OCI-M2 (cell line): ENCODE measurements around the gene BCO1.
"Not testable (repeated sequence)": the region's sequence is repeated elsewhere in the genome, so short reads cannot be mapped to it uniquely, and the experiment has no call there.

ENCODE experiments used
- DNase-seq: peaks from one replicate; lab custom pipeline; 2025; ENCODE audit not compliant: unreplicated experiment; lab: John Stamatoyannopoulos, UW

Gene BCO1, protein sequence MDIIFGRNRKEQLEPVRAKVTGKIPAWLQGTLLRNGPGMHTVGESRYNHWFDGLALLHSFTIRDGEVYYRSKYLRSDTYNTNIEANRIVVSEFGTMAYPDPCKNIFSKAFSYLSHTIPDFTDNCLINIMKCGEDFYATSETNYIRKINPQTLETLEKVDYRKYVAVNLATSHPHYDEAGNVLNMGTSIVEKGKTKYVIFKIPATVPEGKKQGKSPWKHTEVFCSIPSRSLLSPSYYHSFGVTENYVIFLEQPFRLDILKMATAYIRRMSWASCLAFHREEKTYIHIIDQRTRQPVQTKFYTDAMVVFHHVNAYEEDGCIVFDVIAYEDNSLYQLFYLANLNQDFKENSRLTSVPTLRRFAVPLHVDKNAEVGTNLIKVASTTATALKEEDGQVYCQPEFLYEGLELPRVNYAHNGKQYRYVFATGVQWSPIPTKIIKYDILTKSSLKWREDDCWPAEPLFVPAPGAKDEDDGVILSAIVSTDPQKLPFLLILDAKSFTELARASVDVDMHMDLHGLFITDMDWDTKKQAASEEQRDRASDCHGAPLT

DNA sequence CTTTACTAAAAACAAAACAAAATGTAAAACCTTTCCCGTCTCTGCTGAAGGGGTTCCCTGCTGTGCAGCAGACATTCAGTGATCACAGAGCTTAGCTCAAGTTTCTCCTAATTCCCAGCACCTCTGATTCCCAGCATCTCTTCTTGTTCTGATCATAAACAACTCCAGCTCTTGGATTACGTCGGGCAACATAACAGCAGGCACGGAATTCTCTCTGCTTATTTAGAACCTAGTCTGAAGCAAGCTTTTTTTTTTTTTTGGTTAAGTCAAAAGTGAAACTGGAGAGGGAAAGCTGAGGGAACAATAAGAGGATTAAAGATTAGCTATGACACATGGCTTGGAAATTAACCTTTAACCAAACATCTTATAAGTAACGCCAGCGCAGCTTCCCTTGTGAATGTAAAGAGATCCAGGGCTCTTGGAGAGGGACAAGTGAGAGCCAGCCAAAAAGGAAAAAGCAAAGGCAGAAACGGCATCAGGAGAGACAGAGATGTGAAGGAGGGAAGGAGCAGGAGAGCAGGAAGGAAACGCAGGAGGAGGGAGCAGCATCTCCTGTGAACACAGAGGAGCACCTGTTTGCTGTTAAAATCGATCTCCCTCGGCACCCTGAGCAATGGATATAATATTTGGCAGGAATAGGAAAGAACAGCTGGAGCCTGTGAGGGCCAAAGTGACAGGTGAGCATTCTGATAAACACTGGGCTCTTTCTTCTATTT is at the start of gene BCO1:
Gene BCO1, plus strand, starts transcription at position 394 of the 716 bp plus-strand sequence. Its CDS starts 220 bp downstream, at position 614.
- no peak for DNase-seq

DNA sequence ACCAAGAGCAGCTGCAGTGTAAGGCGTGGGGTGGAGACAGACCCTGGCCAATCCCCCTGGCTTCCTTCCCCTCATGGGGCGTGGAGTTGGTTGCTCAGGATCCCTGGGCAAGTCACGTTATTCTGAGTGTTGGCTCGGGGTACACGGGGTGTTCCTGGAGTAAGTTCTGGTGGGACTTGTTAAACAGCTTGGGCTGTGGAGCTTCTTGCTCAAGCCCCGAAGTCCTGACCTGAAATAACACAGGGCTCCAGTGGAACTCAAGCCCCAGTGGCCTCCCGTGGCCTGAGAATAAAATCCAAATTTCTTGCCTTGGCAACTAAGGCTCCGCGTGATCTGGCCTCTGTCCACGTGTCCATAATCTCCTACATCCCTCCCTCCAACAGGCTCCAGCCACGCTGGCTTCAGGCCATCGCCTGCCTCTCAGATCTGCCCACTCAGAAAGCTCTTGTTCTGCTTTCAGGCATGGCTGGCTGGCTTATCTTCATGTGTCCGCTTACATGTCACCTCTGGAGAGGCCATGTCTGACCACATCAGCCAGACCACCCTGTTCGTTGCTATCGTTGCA is 49.3 kb upstream of the BCO1 start:
- no peak for DNase-seq

DNA sequence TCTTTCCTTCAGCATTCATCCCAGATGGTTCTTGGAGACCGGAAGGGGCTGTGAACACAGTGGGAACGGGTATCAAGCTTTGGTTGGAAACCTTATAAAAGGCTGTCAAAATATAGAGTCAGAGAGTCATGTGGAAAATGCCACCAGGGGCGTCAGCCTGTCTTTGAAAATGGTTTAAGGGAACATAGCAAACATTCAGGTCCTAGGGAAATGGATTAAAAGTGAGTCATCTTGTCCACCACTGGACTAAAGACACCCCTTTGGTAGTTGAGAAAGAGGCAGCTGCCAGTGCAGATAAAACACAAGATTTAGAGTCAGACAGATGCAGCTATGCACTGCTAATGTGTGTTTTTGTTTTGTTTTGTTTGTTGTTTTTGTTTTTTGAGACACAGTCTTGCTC is 47.8 kb upstream of the BCO1 start:
- no peak for DNase-seq

DNA sequence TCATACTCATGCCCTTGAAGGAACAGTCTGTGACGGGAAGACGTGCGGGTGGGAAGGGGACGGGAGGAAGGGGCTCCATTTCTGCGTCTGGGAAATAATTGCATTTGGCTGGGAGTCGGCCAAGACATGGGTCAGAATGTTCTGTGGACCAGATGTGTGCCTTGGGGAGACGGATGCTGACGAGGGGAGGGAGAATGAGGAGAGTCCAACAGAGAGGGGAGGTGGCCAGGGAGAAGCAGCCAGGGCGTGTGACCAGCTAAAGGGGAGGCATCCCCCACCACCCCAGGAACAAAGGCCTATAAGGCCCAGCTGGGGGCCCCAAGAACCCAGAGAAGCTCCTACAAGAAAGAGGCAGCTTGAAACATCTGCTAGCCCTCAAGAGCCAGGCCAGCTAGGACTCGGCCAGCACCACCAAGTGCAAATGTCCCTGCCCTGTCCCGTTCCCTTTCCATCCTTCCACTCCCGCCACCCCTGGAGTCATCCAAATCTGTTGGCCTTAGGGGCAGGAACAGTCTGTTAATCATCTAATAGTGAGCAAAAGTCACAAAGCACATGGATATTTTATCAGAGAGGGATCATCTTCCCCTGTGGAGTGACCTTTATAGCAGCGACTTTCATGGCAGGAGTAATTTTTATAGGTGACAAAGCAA is 42.5 kb upstream of the BCO1 start:
- no peak for DNase-seq

DNA sequence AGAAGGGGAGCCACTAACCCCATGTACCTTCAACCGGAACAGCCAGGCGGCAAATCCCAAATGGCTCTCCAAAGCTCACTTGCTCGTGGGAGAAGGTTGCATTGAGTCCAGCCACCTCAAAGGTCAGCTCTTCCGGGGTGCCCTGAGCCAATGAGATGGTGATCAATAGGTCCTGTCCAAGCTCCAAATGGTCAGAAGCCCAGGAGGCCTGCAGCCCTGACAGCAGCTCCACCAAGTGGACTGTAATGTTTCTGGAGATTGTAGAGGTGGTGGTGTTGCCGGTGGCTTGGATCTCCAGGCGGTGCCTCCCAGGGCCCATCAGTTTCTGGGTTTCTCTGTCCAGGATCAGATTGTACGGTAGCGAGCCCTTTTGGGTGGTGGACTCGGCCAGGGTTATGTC is 39.9 kb upstream of the BCO1 start:
- no peak for DNase-seq

DNA sequence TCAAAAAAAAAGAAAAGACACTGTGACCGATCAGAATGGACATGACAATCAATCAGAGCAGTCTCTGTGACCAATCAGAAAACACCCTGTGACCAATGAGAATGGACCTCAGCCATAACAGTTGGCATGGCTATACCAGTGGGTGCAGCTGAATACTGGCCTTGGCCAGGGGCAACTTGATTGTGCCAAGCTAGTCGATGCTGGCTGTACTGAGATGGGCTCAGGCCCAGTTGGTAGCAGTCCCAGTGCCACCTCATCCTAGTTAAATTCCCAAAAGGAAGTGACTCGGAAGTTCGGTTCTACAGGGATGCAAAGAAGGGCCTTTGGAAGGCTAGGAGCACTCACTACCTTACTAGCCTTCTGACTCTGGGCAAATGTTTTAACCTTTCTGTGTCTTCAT is 37.2 kb upstream of the BCO1 start:
- DNase-seq = no peak

DNA sequence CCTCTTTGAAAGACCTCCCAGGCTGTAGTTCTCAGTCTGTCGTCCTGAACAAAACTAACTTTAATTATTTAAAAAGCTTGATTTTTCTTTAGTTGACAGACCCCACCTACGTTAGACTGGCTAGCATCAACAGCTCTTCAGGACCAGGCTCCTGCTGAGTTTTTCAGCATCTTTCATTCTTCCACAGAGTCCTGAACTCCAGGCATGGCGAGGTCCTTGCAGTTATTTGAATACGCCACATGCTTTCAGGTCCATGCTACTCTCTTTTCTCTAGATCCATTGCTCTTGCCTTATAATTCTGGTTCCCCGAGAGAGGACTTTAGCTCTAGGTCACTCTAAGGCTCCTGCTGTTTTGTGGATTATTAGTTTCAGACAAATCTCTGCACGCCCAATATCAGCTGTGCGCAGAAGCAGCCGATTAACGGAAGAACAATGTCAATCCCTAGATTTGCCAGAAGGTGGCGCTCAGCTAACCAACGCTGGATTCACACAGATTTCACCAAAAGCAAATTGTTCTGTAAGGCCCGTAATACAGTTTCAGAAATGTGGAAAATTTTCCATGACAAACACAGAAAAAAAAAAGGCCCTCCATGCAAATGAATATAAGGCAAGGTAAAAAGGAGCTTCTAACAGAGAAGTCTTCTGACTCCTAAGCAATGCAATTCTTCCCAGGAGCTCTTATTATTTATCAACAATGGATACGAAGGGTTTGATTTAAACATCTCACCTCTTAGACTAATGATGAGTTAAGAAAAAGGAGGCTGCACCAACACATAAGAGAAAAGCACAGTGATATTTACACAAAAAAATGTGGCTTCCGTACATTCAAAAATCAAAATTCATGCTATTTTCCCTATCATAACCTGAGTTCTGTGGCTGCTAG is 33.5 kb upstream of the BCO1 start:
- DNase-seq = no peak

DNA sequence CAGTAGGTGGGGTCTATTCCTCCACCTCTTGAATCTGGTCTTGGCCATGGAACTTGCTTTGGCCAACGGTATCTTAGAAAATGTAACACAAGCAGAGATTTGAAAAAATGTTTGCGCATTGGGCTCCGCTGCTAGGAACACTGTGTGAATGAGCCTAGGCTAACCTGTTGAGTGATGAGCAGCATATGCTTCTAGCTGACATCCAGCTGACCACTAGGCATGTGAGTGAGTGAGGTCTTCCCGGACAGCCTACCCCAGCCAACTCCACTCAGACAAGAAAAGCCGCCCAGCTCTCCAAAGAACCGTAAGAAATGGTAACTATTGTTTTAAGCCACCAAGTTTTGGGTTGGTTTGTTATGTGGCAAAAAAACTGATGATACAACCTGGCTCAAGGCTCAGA is 31.4 kb upstream of the BCO1 start:
- DNase-seq = no peak

DNA sequence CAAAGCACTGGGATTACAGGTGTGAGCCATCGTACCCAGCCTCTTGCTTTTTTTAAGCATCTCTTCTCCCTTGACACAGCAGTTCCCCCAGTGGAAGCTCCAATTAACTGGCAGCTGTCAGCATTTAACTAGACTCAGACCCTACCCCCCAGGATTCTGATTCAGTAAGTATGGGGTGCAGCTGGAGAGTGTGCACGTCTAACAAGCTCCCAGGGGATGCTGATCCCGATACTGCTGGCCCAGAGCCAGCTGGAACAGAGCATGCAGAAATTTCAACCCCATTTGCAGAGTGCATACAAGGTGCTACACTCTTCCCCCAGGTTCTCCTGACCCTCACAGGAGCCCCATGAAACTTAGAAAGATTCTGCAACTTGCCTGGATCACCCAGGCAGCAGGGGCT is 27.7 kb upstream of the BCO1 start:
- DNase-seq = no peak

DNA sequence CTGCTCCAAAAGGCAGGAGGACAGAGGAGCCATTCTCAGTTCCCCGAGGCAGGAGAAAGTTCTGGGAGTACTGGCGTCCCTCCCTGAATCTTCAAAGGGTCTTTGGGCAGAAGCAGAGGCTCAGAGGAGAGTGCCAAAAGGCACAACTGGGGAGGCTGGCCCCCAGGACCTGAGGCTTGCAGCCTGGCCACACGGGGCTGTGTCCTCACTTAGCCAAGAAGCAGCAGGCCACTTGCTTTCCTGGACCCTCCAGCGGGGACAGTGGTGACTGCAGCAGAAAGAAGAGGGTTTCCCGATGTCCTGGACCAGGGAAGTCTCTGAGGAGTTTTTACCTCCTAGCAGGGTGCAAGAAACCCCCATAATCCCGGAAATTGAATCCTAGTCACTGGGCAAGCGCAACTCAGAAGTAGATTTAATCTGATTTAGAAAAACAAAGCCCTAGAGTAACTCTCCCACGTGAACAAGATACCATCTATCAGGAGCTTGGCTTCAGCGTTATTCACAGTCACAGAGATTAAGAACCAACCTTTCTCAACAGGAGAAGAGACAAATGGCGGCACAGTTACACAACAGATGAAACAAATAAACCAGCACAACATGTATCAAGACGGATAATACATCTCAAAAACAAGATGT is 25.5 kb upstream of the BCO1 start:
- DNase-seq = no peak

DNA sequence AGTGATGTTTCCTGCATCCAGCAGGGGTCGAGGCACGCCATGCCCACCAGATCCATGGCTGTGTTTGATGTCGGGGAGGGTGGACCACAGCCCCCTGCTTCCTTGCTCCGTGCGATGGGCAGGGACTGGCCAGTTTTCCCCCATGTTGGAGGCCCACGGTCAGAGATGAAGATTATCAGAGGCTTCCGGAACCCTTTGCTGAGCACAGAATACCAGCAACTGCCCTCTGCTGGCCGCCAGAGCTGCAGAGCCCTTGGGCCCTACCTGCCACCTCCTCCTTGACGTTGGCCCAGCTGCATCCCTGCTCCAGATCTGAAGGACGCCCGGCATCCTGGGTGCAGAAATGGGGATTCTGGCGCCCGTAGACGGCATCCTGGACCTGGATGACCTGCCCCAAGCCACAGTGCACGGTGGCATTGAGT is 23.7 kb upstream of the BCO1 start:
- DNase-seq = no peak

DNA sequence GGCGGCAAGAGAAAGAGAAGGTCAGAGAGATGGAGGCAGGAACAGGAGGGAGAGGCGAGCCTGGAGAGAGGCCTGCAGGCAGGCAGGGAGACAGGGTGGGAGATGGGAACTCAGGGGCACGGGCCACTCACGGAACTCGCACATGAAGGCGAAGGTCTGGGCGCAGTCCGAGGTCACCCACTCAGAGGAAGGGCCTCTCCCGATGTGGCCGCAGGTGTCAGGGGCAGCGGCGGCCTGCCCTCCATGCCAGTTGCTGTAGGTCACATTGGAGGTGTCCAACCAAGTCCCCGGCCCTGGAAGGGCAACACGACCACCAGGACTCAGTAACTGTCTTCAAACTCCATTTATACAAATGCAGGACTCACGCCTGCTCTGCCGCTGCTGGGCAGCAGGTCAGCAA is 22.4 kb upstream of the BCO1 start:
- DNase-seq = no peak

DNA sequence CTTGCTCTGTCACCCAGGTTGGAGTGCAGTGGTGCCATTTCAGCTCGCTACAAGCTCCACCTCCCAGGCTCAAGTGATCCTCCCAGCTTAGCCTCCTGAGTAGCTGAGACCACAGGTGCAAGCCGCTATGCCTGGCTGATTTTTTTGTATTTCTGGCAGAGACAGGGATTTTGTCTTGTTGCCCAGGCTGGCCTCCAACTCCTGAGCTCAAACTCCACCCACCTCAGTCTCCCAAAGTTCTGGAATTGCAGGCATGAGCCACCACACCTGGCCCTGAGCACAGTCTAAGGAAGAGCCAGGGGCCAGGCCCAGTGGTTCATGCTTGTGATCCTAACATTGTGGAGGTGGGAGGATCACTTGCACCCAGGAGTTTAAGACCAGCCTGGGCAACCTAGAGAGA is 21.8 kb upstream of the BCO1 start:
- no peak for DNase-seq

DNA sequence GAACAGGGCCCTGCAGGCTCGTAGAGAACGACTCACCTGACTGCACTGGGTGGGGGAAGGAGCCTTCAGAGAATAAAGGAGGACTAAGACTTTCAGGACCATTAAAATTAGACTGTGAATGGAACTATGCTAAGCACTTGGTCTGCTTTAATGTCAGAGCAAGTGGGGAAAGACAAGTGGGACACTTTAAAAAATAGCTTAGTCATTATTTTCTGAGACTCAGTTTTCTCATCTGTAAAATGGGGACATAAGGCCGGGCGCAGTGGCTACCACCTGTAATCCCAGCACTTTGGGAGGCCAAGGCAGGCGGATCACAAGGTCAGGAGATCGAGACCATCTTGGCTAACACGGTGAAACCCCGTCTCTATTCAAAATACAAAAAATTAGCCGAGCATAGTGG is 19.3 kb upstream of the BCO1 start:
- DNase-seq = no peak

DNA sequence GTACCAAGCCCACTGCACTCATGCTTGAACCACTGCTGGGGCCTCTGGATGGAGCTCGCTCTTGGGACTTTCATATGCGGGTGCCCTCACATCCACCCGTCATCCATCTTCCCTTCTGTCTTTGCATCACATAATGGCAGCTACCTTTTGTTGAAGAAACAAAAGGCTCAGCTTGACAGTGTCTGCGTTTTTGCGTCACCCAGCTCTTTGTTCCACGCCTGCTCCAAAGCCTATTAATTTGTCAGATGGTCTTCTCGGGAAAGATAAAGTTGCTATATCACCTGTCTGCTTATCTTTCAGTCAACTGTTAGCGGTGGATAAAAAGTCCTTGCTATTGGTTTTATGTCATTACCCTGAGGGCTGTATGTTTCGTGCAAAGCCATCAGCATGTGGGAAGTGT is 18.1 kb upstream of the BCO1 start:
- no peak for DNase-seq

DNA sequence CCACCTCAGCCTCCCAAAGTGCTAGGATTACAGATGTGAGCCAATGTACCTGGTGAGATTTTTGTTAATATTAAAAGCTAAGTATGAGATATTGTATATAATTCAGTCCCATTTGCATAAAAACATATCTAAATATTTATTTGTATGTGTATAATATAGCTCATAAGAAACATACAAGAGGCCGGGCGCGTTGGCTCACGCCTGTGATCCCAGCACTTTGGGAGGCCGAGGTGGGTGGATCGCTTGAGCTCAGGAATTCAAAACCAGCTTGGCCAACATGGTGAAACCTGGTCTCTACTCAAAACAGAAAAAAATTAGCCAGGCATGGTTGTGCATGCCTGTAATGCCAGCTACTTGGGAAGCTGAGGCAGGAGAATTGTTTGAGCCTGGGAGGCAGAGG is 16.8 kb upstream of the BCO1 start:
- DNase-seq = no peak

DNA sequence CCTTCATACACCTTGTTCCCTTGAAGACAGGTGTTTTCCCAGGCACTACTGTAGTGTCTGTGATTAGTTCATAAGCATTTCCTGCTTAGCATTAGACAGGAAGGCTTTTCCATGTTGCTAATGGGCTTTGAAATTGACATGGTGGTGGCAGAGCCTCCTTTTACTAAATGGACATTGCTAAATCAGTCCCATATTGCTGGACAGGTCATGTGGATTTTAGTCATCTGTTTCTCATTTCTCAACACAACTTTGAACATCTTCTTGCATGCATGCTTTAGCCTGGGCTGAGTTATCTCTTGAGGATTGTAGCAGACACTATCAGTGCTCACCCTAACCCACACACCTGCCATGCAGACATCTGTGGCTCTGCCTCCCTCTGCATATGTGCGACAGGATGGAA is 13.7 kb upstream of the BCO1 start:
- no peak for DNase-seq

DNA sequence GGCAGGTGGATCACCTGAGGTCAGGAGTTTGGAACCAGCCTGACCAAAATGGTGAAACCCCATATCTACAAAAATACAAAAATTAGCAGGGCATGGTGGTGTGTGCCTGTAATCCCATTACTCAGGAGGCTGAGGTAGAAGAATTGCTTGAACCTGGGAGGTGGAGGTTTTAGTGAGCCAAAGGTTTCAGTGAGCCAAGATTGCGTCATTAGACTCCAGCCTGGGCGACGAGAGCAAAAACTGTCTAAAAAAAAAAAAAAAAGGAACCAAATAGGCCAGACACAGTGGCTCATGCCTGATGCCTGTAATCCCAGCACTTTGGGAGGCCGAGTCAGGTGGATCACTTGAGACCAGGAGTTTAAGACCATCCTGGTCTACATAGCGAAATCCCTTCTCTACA is 12.8 kb upstream of the BCO1 start:
- DNase-seq = not testable (repeated sequence)

DNA sequence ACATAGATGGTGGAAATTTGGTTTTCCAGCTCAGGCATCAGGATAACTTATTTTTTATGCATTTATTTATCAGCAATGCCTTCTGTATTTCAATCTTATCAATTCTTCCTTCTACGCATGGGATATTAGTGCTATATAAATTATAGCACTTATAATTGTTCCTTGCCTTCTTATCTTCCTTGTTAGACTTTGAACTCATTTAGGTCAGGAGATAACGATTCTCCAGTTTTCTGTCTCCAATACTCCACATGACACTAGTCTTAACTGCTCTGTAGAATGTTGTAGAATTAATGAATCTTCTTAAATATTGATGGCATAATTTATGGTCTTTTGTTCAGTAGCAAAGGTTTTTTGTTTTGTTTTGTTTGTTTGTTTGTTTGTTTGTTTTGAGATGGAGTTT is 10.7 kb upstream of the BCO1 start:
- no peak for DNase-seq

DNA sequence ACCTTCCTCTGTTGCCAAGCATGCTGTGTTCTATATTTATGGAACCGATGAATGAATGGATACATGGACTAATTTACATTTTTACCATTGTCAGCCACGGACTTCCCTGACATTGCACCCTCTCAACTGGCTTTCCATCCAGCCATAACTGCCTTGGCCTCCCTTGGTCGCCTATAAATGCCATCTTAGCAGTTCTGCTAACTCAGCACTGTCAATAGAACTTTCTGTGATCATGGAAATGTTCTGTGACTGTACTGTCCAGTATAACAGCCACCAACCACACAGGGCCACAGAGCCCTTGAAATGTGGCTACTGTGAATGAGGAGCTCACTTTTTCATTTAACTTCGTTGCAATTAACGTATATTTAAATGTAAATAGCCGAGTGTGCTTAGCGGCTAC is 8.7 kb upstream of the BCO1 start:
- no peak for DNase-seq
